ENCODE results near the gene DEPDC1B.
"Not testable (repeated sequence)": the region's sequence is repeated elsewhere in the genome, so short reads cannot be mapped to it uniquely, and the experiment has no call there.

Gene DEPDC1B

GRCh38 chr5:60638300-60638699 lies 61.7 kb downstream of the DEPDC1B start:
- DNase-seq, result no peak

- no peak for DNase-seq
Observed at GRCh38 chr5:60636644-60637043, 63.3 kb downstream of the DEPDC1B start.

- DNase-seq, result no peak
Observed at GRCh38 chr5:60636001-60636400, 64.0 kb downstream of the DEPDC1B start.

- no peak for DNase-seq
Observed at GRCh38 chr5:60634051-60634450, 65.9 kb downstream of the DEPDC1B start.

GRCh38 chr5:60633341-60633740 lies 66.6 kb downstream of the DEPDC1B start:
- peak; percentile 2 for DNase-seq

- DNase-seq, result no peak
Observed at GRCh38 chr5:60632153-60632552, 67.8 kb downstream of the DEPDC1B start.

GRCh38 chr5:60630836-60631235 lies 69.1 kb downstream of the DEPDC1B start:
- DNase-seq, result no peak

- DNase-seq, result no peak
Observed at GRCh38 chr5:60630179-60630578, 69.8 kb downstream of the DEPDC1B start.

GRCh38 chr5:60624875-60625274 lies 75.1 kb downstream of the DEPDC1B start:
- not testable (repeated sequence) for DNase-seq

- DNase-seq, result not testable (repeated sequence)
Observed at GRCh38 chr5:60620752-60621151, 79.2 kb downstream of the DEPDC1B start.

GRCh38 chr5:60613826-60614225 lies 86.1 kb downstream of the DEPDC1B start:
- no peak for DNase-seq

GRCh38 chr5:60611099-60611740 lies 88.7 kb downstream of the DEPDC1B start:
- no peak for DNase-seq

GRCh38 chr5:60604771-60605170 lies 95.2 kb downstream of the DEPDC1B start:
- DNase-seq, result no peak

GRCh38 chr5:60598424-60598823 lies 101.5 kb downstream of the DEPDC1B start:
- no peak for DNase-seq

- DNase-seq, result no peak
Observed at GRCh38 chr5:60597572-60598320, 102.2 kb downstream of the DEPDC1B start.

GRCh38 chr5:60594715-60595477 lies 105.1 kb downstream of the DEPDC1B start:
- no peak for DNase-seq

- no peak for DNase-seq
Observed at GRCh38 chr5:60590172-60590571, 109.8 kb downstream of the DEPDC1B start.

- DNase-seq, result not testable (repeated sequence)
Observed at GRCh38 chr5:60587312-60587711, 112.7 kb downstream of the DEPDC1B start.

- DNase-seq, result no peak
Observed at GRCh38 chr5:60586307-60586901, 113.6 kb downstream of the DEPDC1B start.

GRCh38 chr5:60585618-60586017 lies 114.3 kb downstream of the DEPDC1B start:
- no peak for DNase-seq

- DNase-seq, result no peak
Observed at GRCh38 chr5:60584304-60584703, 115.7 kb downstream of the DEPDC1B start.

GRCh38 chr5:60583616-60584015 lies 116.3 kb downstream of the DEPDC1B start:
- no peak for DNase-seq

- DNase-seq, result no peak
Observed at GRCh38 chr5:60578315-60578714, 121.7 kb downstream of the DEPDC1B start.

Measured in GOT3 (cell line).